ENCODE data around the gene SPATA3. TPM values are rescaled to one million over a fixed set of nuclear protein-coding genes. Genes with fewer than 3 reads are reported as not detected.
"Not testable (repeated sequence)": the region's sequence is repeated elsewhere in the genome, so short reads cannot be mapped to it uniquely, and the experiment has no call there.

SPATA3 gene
- total RNA-seq, 1 donor from 2014 or later = not detected

GRCh38 chr2:230967113-230967512 lies 28.8 kb upstream of the SPATA3 start:
- Mint-ChIP-seq H3K4me3 (no peak overlapping the region), H3K4me1 (peaks cover 5% of the 10 kb centered on the region), H3K27me3 (peaks cover 3% of the 10 kb centered on the region), H3K9me3 (no peaks in the 10 kb centered on the region), H3K36me3 (ENCODE audit: low read depth) (no peaks in the 10 kb centered on the region), H3K27ac (no peak overlapping the region)
- ChIA-PET POLR2A (no interaction called here), CTCF (no interaction called here)
- DNase-seq = no peak
- intact Hi-C loops (cut with micrococcal nuclease) = no loop called here
- TF ChIP-seq CTCF (IDR thresholded peaks at IDR 0.05) = no peak
- ATAC-seq (ENCODE audit: low read depth) = no peak

- CTCF ChIA-PET; intact Hi-C loops (cut with micrococcal nuclease); H3K36me3 Mint-ChIP-seq (ENCODE audit: low read depth); H3K27me3 Mint-ChIP-seq; DNase-seq; H3K27ac Mint-ChIP-seq; H3K4me3 Mint-ChIP-seq; ATAC-seq (ENCODE audit: low read depth); POLR2A ChIA-PET; H3K4me1 Mint-ChIP-seq; H3K9me3 Mint-ChIP-seq: not testable (repeated sequence)
Observed at GRCh38 chr2:230968314-230968713, 27.6 kb upstream of the SPATA3 start.

- POLR2A ChIA-PET = interaction anchor here (0.6 kb wide), 1 partner anchor 149 kb away, joined by 3 read pairs; no protein-coding TSS in a partner anchor
- Mint-ChIP-seq H3K27ac (peak overlapping the region; percentile 31), H3K36me3 (ENCODE audit: low read depth) (no peaks in the 10 kb centered on the region), H3K4me3 (peak overlapping the region; percentile 68), H3K4me1 (peaks cover 12% of the 10 kb centered on the region), H3K27me3 (no peaks in the 10 kb centered on the region), H3K9me3 (no peaks in the 10 kb centered on the region)
- ATAC-seq (ENCODE audit: low read depth) (no peak), DNase-seq (no peak)
- CTCF ChIA-PET = no interaction called here
- no peak for TF ChIP-seq CTCF (IDR thresholded peaks at IDR 0.05)
- intact Hi-C loops (cut with micrococcal nuclease) = no loop called here
Observed at GRCh38 chr2:230968921-230969658, 26.8 kb upstream of the SPATA3 start.

- Mint-ChIP-seq H3K4me1 (peaks cover 18% of the 10 kb centered on the region), H3K9me3 (no peaks in the 10 kb centered on the region), H3K36me3 (ENCODE audit: low read depth) (no peaks in the 10 kb centered on the region), H3K27me3 (no peaks in the 10 kb centered on the region), H3K4me3 (peak overlapping the region; percentile 68), H3K27ac (no peak overlapping the region)
- intact Hi-C loops (cut with micrococcal nuclease) = no loop called here
- no peak for ATAC-seq (ENCODE audit: low read depth)
- ChIA-PET POLR2A (interaction anchor here (0.6 to 0.7 kb wide), 2 partner anchors 16 to 150 kb away, joined by 3 read pairs; no protein-coding TSS in a partner anchor), CTCF (no interaction called here)
- no peak for TF ChIP-seq CTCF (IDR thresholded peaks at IDR 0.05)
- no peak for DNase-seq
Observed at GRCh38 chr2:230969659-230970015, 26.3 kb upstream of the SPATA3 start.

GRCh38 chr2:230972046-230972445 lies 23.9 kb upstream of the SPATA3 start:
- no peak overlapping the region for H3K4me3 Mint-ChIP-seq
- H3K27me3 Mint-ChIP-seq = peaks cover 2% of the 10 kb centered on the region
- DNase-seq (no peak), ATAC-seq (ENCODE audit: low read depth) (no peak)
- no peaks in the 10 kb centered on the region for H3K9me3 Mint-ChIP-seq
- ChIA-PET CTCF (no interaction called here), POLR2A (interaction anchor here (0.7 kb wide), 1 partner anchor 117 kb away, joined by 4 read pairs; no protein-coding TSS in a partner anchor)
- H3K36me3 Mint-ChIP-seq (ENCODE audit: low read depth) = no peaks in the 10 kb centered on the region
- H3K27ac Mint-ChIP-seq = no peak overlapping the region
- TF ChIP-seq CTCF (IDR thresholded peaks at IDR 0.05) = no peak
- H3K4me1 Mint-ChIP-seq = peaks cover 38% of the 10 kb centered on the region
- intact Hi-C loops (cut with micrococcal nuclease) = no loop called here

Measured in activated B cell treated with CpG ODN at 0.5 μM for 24 hours (primary cell).